HEK293 (cell line): ENCODE data around the gene CIB4.

Source experiments
- CTCF ChIA-PET: fragments of 350-600 bp; formaldehyde crosslinking; extraction: SDS; loops from one replicate; lab custom pipeline; 2021; ENCODE audit warnings: antibody characterized with exemption; lab: Yijun Ruan, JAX
- POLR2A ChIA-PET: fragments of 300-600 bp; formaldehyde crosslinking; extraction: SDS; loops from one replicate; lab custom pipeline; 2020; ENCODE audit warnings: antibody characterized with exemption, inconsistent platforms; lab: Yijun Ruan, JAX
- H3K27ac ChIP-seq: fragments of 200-500 bp; sonication (Bioruptor generic); 2 replicates; pipeline ENCODE4 v1.5.1; 2014; ENCODE audit warnings: low read depth, low read length, control low read depth, inconsistent platforms; ENCODE audit errors: extremely low read depth
- H3K36me3 ChIP-seq, 2 experiments: fragments of 200-500 bp in 1 of 2; sonication (Bioruptor generic) in 1 of 2; 1 replicate in 1 of 2; 2 replicates in 1 of 2; pipeline ENCODE4 v1.5.1; 2014 to 2017; ENCODE audit warnings: inconsistent platforms in 2 of 2, low read length in 2 of 2; ENCODE audit not compliant: control insufficient read depth in 2 of 2, insufficient read depth in 1 of 2
- H3K4me1 ChIP-seq: fragments of 200-500 bp; sonication (Bioruptor generic); 2 replicates; pipeline ENCODE4 v1.5.1; 2014; ENCODE audit warnings: mild to moderate bottlenecking, low read length, inconsistent platforms; ENCODE audit not compliant: control insufficient read depth, insufficient read depth
- H3K4me3 ChIP-seq: 2 replicates; pipeline ENCODE4 v1.5.1; 2011; ENCODE audit warnings: low read depth, mild to moderate bottlenecking, control low read depth, low read length, moderate library complexity
- H3K9me3 ChIP-seq: fragments of 200-500 bp; sonication (Bioruptor generic); 2 replicates; pipeline ENCODE4 v1.5.1; 2014; ENCODE audit warnings: low read depth, low read length, inconsistent platforms; ENCODE audit not compliant: control insufficient read depth, insufficient read depth
- FEZF1 ChIP-seq: fragments of 450-650 bp; formaldehyde crosslinking; IDR thresholded peaks from 2 replicates; pipeline ENCODE4 v1.5.1; 2016; ENCODE audit warnings: missing biosample characterization, missing genetic modification characterization
- GLIS2 ChIP-seq: fragments of 450-650 bp; formaldehyde crosslinking; IDR thresholded peaks from 2 replicates; pipeline ENCODE4 v1.5.1; 2016; ENCODE audit warnings: missing biosample characterization, missing genetic modification characterization
- PRDM1 ChIP-seq: fragments of 450-650 bp; formaldehyde crosslinking; IDR thresholded peaks from 2 replicates; pipeline ENCODE4; 2016; ENCODE audit warnings: missing biosample characterization, missing genetic modification characterization
- SETDB1 ChIP-seq: IDR thresholded peaks from one replicate; pipeline ENCODE4 v1.6.1; 2017; ENCODE audit warnings: mild to moderate bottlenecking, low read length, moderate library complexity, mixed read lengths; ENCODE audit not compliant: insufficient read length
- TCF7L2 ChIP-seq: IDR thresholded peaks from 2 replicates; pipeline ENCODE4 v1.6.1; 2011; ENCODE audit warnings: low read depth, mild to moderate bottlenecking, inconsistent platforms, low read length, moderate library complexity, borderline replicate concordance
- ZBTB17 ChIP-seq: fragments of 450-650 bp; formaldehyde crosslinking; IDR thresholded peaks from 2 replicates; pipeline ENCODE4 v1.5.1; 2016; ENCODE audit warnings: missing biosample characterization, missing genetic modification characterization
- ZBTB7A ChIP-seq: fragments of 450-650 bp; formaldehyde crosslinking; IDR thresholded peaks from 2 replicates; pipeline ENCODE4 v1.5.1; 2016; ENCODE audit warnings: low read depth, missing biosample characterization, missing genetic modification characterization
- ZFP37 ChIP-seq: fragments of 450-650 bp; formaldehyde crosslinking; IDR thresholded peaks from 2 replicates; pipeline ENCODE4 v1.5.1; 2016; ENCODE audit warnings: missing biosample characterization, missing genetic modification characterization
- ZNF112 ChIP-seq: fragments of 450-650 bp; formaldehyde crosslinking; IDR thresholded peaks from 2 replicates; pipeline ENCODE4 v1.5.0; 2017; ENCODE audit warnings: missing biosample characterization, missing genetic modification characterization
- ZNF211 ChIP-seq: fragments of 450-650 bp; formaldehyde crosslinking; IDR thresholded peaks from 2 replicates; pipeline ENCODE4 v1.5.1; 2016; ENCODE audit warnings: low read depth, missing biosample characterization, missing genetic modification characterization
- ZNF248 ChIP-seq: fragments of 450-650 bp; formaldehyde crosslinking; IDR thresholded peaks from 2 replicates; pipeline ENCODE4 v1.5.1; 2017; ENCODE audit warnings: missing biosample characterization, missing genetic modification characterization
- ZNF266 ChIP-seq: fragments of 450-650 bp; formaldehyde crosslinking; IDR thresholded peaks from 2 replicates; pipeline ENCODE4 v1.5.1; 2016; ENCODE audit warnings: missing biosample characterization, missing genetic modification characterization, low read depth
- ZNF292 ChIP-seq: fragments of 450-650 bp; formaldehyde crosslinking; IDR thresholded peaks from 2 replicates; pipeline ENCODE4 v1.5.1; 2016; ENCODE audit warnings: low read depth, missing biosample characterization, missing genetic modification characterization, borderline replicate concordance
- ZNF404 ChIP-seq: fragments of 450-650 bp; formaldehyde crosslinking; IDR thresholded peaks from 2 replicates; pipeline ENCODE4 v1.5.1; 2017; ENCODE audit warnings: missing biosample characterization, missing genetic modification characterization
- ZNF426 ChIP-seq: fragments of 450-650 bp; formaldehyde crosslinking; IDR thresholded peaks from 2 replicates; pipeline ENCODE4 v1.5.1; 2017; ENCODE audit warnings: missing biosample characterization, missing genetic modification characterization, mild to moderate bottlenecking, inconsistent platforms, moderate library complexity
- ZNF433 ChIP-seq: fragments of 450-650 bp; formaldehyde crosslinking; IDR thresholded peaks from 2 replicates; pipeline ENCODE4 v1.5.1; 2016; ENCODE audit warnings: missing biosample characterization, missing genetic modification characterization, low read depth
- ZNF473 ChIP-seq: fragments of 450-650 bp; formaldehyde crosslinking; IDR thresholded peaks from 2 replicates; pipeline ENCODE4 v1.5.1; 2017; ENCODE audit warnings: missing biosample characterization, missing genetic modification characterization
- ZNF501 ChIP-seq: fragments of 450-650 bp; formaldehyde crosslinking; IDR thresholded peaks from 2 replicates; pipeline ENCODE4 v1.5.1; 2016; ENCODE audit warnings: missing biosample characterization, missing genetic modification characterization
- ZNF514 ChIP-seq: fragments of 450-650 bp; formaldehyde crosslinking; IDR thresholded peaks from 2 replicates; pipeline ENCODE4 v1.5.1; 2016; ENCODE audit warnings: missing biosample characterization, missing genetic modification characterization
- ZNF560 ChIP-seq: fragments of 450-650 bp; formaldehyde crosslinking; IDR thresholded peaks from 2 replicates; pipeline ENCODE4 v1.5.1; 2017; ENCODE audit warnings: missing biosample characterization, missing genetic modification characterization, borderline replicate concordance
- ZNF623 ChIP-seq: fragments of 450-650 bp; formaldehyde crosslinking; IDR thresholded peaks from 2 replicates; pipeline ENCODE4 v1.5.1; 2016; ENCODE audit warnings: missing biosample characterization, missing genetic modification characterization
- ZNF624 ChIP-seq: fragments of 450-650 bp; formaldehyde crosslinking; IDR thresholded peaks from 2 replicates; pipeline ENCODE4 v1.5.1; 2017; ENCODE audit warnings: missing biosample characterization, missing genetic modification characterization
- ZNF747 ChIP-seq: fragments of 450-650 bp; formaldehyde crosslinking; IDR thresholded peaks from 2 replicates; pipeline ENCODE4 v1.5.1; 2016; ENCODE audit warnings: missing biosample characterization, missing genetic modification characterization
- ZNF843 ChIP-seq: fragments of 450-650 bp; formaldehyde crosslinking; IDR thresholded peaks from 2 replicates; pipeline ENCODE4 v1.5.1; 2016; ENCODE audit warnings: missing biosample characterization, missing genetic modification characterization
- ZSCAN16 ChIP-seq: fragments of 450-650 bp; formaldehyde crosslinking; IDR thresholded peaks from 2 replicates; pipeline ENCODE4 v1.5.1; 2016; ENCODE audit warnings: missing biosample characterization, missing genetic modification characterization
- TF ChIP-seq, protein P1 (sequence below): fragments of 450-650 bp; formaldehyde crosslinking; IDR thresholded peaks from 2 replicates; pipeline ENCODE4 v1.5.1; 2017; ENCODE audit warnings: missing biosample characterization, missing genetic modification characterization
- TF ChIP-seq, protein P2 (sequence below): fragments of 450-650 bp; formaldehyde crosslinking; conservative IDR thresholded peaks from 2 replicates; pipeline ENCODE4 v1.5.1; 2016; ENCODE audit warnings: low read depth, missing biosample characterization, missing genetic modification characterization
- TF ChIP-seq, protein P3 (sequence below): fragments of 450-650 bp; formaldehyde crosslinking; IDR thresholded peaks from 2 replicates; pipeline ENCODE4 v1.5.1; 2016; ENCODE audit warnings: missing biosample characterization, missing genetic modification characterization

CIB4 gene

DNA sequence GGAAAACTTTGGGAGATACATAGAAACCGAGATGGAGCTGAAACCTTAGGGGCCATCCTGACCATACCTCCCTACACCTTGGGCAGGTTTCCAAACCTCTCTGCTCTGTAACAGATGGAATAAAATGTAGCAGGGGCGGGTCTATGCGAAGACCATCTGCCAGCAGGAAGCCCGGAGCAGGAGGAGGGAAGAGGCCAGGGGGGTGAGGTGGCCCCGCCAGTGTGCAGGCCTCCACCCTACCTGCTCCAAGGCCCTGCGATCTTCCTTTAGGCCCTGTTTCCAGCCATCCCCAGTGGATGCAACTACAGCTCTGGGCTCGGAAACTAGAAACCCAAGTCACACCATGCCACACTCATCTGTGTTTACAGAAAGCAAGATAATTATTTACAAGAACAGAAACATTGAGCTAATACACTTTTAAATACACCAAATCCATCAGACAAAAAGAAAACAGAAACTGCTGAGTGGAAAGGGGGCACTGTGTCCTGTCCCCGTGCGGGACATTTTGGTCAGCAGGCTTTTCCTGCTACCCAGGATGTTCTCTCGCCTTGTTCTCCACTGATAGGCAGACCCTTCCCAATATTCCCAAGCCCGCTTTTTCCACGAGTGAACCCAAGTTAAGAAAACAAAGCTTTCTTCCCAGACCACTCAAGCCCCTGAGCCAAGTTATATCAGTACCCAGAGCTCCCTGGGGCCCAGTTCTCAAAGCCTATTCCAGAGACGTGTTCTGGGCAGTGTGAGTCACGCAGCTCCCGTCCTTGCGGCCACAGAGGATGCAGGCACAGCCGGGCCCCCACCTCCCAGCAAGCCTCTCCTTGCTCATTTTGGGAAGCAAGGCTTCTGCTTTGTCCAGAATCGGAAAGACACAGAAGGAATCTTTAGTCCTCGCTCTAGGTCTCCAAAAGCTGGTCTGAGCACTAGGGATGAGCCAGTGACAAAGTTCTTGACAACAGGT, 17.3 kb downstream of the CIB4 start:
- CTCF ChIA-PET, result interaction anchor here (0.7 to 1.9 kb wide), 3 partner anchors 46 to 338 kb away, joined by 3 to 6 read pairs (median 3); no protein-coding TSS in a partner anchor

DNA sequence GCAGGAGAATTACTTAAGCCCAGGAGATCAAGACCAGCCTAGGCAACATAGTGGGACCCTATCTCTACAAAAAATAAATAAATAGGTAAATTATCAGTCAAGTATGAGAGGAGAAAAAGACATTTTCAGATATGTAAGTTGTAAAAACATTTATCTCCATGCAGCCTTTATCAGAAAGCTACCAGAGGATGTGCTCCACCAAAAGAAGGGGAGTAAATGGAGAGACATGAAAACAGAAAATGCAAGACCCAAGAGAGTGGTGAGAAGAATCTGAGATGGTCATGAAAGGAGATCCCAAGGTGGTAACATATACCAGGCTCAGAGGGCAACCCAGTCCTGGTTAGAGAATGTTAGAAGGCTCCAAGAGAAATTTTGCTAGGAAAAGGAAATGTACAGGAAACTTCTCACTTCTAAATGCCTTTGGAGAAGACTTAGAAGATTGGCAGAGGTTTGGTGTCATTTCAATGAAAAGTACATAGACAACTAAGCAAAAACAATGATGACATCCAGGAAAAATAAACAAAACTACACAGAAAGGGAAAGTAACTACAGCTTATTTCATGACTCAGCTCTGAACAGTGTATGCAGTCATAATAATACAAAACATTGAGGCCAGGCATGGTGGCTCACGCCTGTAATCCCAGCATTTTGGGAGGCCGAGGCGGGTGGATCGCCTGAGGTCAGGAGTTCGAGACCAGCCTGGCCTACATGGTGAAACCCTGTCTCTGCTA, 19.5 kb downstream of the CIB4 start:
- CTCF ChIA-PET, result interaction anchor here (0.6 to 2.5 kb wide), 3 partner anchors 15 to 1096 kb away, joined by 3 to 8 read pairs (median 5); no protein-coding TSS in a partner anchor
- H3K9me3 ChIP-seq, result no peaks in the 10 kb centered on the region
- H3K27ac ChIP-seq, result no peak overlapping the region
- no peaks in the 10 kb centered on the region for H3K36me3 ChIP-seq
- POLR2A ChIA-PET, result no interaction called here
- H3K4me1 ChIP-seq, result no peaks in the 10 kb centered on the region
- H3K4me3 ChIP-seq, result no peak overlapping the region
- no peak for TF ChIP-seq ZNF266 (tag by site-specific recombination)
- no peak for TF ChIP-seq ZNF514 (tag by site-specific recombination)
- no peak for TF ChIP-seq ZNF404 (tag by site-specific recombination)
- TF ChIP-seq ZNF112, result no peak
- TF ChIP-seq PRDM1, result peak; percentile 40; the same call in 1 of the 2 replicates
- no peak for TF ChIP-seq ZSCAN16 (tag by site-specific recombination)
- no peak for TF ChIP-seq ZNF211 (tag by site-specific recombination)
- TF ChIP-seq TCF7L2, result no peak
- no peak for TF ChIP-seq ZNF292
- TF ChIP-seq ZNF248 (tag by site-specific recombination), result no peak
- TF ChIP-seq, protein P1, sequence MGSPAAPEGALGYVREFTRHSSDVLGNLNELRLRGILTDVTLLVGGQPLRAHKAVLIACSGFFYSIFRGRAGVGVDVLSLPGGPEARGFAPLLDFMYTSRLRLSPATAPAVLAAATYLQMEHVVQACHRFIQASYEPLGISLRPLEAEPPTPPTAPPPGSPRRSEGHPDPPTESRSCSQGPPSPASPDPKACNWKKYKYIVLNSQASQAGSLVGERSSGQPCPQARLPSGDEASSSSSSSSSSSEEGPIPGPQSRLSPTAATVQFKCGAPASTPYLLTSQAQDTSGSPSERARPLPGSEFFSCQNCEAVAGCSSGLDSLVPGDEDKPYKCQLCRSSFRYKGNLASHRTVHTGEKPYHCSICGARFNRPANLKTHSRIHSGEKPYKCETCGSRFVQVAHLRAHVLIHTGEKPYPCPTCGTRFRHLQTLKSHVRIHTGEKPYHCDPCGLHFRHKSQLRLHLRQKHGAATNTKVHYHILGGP, result peak; percentile 61
- TF ChIP-seq ZBTB17, result no peak
- TF ChIP-seq SETDB1, result peak; percentile 60
- TF ChIP-seq ZNF747 (tag by site-specific recombination), result no peak

More for the DNA sequence above, 17.3 kb downstream of the CIB4 start:
- Histone ChIP-seq H3K9me3 (no peaks in the 10 kb centered on the region), H3K27ac (no peak overlapping the region), H3K36me3 (no peaks in the 10 kb centered on the region), H3K4me3 (no peak overlapping the region), H3K4me1 (no peaks in the 10 kb centered on the region)
- TF ChIP-seq ZNF473 (tag by site-specific recombination) (no peak), ZNF843 (tag by site-specific recombination) (no peak), ZNF560 (tag by site-specific recombination) (no peak), ZNF501 (tag by site-specific recombination) (no peak), ZNF623 (no peak), ZBTB7A (no peak), GLIS2 (tag by site-specific recombination) (no peak), ZFP37 (no peak), ZNF211 (tag by site-specific recombination) (no peak), ZNF404 (tag by site-specific recombination) (no peak), FEZF1 (tag by site-specific recombination) (no peak), ZNF292 (no peak), ZNF433 (tag by site-specific recombination) (no peak), ZNF624 (tag by site-specific recombination) (no peak), ZNF426 (no peak)
- TF ChIP-seq, protein P2, sequence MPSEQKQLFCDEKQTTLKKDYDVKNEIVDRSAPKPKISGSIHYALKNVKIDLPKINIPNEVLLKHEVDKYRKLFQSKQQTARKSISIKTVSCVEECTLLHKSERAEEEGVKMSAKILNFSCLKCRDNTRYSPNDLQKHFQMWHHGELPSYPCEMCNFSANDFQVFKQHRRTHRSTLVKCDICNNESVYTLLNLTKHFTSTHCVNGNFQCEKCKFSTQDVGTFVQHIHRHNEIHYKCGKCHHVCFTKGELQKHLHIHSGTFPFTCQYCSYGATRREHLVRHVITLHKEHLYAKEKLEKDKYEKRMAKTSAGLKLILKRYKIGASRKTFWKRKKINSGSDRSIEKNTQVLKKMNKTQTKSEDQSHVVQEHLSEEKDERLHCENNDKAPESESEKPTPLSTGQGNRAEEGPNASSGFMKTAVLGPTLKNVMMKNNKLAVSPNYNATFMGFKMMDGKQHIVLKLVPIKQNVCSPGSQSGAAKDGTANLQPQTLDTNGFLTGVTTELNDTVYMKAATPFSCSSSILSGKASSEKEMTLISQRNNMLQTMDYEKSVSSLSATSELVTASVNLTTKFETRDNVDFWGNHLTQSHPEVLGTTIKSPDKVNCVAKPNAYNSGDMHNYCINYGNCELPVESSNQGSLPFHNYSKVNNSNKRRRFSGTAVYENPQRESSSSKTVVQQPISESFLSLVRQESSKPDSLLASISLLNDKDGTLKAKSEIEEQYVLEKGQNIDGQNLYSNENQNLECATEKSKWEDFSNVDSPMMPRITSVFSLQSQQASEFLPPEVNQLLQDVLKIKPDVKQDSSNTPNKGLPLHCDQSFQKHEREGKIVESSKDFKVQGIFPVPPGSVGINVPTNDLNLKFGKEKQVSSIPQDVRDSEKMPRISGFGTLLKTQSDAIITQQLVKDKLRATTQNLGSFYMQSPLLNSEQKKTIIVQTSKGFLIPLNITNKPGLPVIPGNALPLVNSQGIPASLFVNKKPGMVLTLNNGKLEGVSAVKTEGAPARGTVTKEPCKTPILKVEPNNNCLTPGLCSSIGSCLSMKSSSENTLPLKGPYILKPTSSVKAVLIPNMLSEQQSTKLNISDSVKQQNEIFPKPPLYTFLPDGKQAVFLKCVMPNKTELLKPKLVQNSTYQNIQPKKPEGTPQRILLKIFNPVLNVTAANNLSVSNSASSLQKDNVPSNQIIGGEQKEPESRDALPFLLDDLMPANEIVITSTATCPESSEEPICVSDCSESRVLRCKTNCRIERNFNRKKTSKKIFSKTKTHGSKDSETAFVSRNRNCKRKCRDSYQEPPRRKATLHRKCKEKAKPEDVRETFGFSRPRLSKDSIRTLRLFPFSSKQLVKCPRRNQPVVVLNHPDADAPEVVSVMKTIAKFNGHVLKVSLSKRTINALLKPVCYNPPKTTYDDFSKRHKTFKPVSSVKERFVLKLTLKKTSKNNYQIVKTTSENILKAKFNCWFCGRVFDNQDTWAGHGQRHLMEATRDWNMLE, result no peak
- TF ChIP-seq, protein P3, sequence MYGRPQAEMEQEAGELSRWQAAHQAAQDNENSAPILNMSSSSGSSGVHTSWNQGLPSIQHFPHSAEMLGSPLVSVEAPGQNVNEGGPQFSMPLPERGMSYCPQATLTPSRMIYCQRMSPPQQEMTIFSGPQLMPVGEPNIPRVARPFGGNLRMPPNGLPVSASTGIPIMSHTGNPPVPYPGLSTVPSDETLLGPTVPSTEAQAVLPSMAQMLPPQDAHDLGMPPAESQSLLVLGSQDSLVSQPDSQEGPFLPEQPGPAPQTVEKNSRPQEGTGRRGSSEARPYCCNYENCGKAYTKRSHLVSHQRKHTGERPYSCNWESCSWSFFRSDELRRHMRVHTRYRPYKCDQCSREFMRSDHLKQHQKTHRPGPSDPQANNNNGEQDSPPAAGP, result no peak
- POLR2A ChIA-PET, result interaction anchor here (0.7 kb wide), 1 partner anchor 8 kb away, joined by 3 read pairs; no protein-coding TSS in a partner anchor
